Measurements from ENCODE around the gene SLC1A5. TPM values are rescaled to one million over a fixed set of nuclear protein-coding genes. Genes with fewer than 3 reads are reported as not detected.

The SLC1A5 gene
- total RNA-seq, 2 experiments from 2014 or later: 145 to 161 TPM

DNA sequence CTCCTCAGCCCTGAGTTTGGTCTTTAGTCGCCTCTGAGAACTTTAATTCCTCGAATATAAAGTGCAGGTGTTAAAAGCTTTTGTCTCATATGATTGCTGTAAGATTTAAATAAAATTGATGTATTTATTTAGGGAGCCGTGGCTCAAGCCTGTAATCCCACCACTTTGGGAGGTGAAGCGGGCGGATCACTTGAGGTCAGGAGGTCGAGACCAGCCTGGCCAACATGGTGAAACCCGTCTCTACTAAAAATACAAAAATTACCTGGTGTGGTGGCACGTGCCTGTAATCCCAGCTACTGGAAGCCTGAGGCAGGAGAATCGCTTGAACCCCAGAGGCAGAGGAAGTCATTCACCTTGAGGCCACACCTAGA, 559 bp upstream of the SLC1A5 start:
- H3K4me2 ChIP-seq (ENCODE audit: low read length): peak overlapping the region; percentile 31; the same call in 1 of the 2 replicates
- H4K20me1 ChIP-seq (ENCODE audit: insufficient read depth, low read length): peaks cover 5% of the 10 kb centered on the region; the same call in 1 of the 2 replicates
- ChIA-PET CTCF (ENCODE audit: unreplicated experiment) (interaction anchor here (0.5 to 0.8 kb wide), 2 partner anchors 41 to 57 kb away, joined by 3 to 7 read pairs; no protein-coding TSS in a partner anchor), POLR2A (interaction anchor here (1.2 kb wide), 1 partner anchor 31 kb away, joined by 5 read pairs; no protein-coding TSS in a partner anchor)
- BruUV-seq (replicated peaks): no TSS peak
- H3K36me3 ChIP-seq (ENCODE audit: insufficient read depth, low read length): peaks cover 41% of the 10 kb centered on the region
- H3K4me3 ChIP-seq (ENCODE audit: low read depth, low read length, poor library complexity, severe bottlenecking): no peak overlapping the region
- H3K4me1 ChIP-seq (ENCODE audit: insufficient read depth, low read length, poor library complexity, severe bottlenecking): peaks cover 13% of the 10 kb centered on the region
- no peak for DNase-seq (ENCODE audit: low spot score)
- peaks cover 44% of the 10 kb centered on the region for H3K79me2 ChIP-seq (ENCODE audit: insufficient read depth, low read depth, low read length)
- intact Hi-C loops (cut with micrococcal nuclease; ENCODE audit: unreplicated experiment): loop anchor here (5.0 kb wide), 1 partner anchor 72 kb away; the partner anchor contains the start of gene PRKD2
- H2AFZ ChIP-seq (ENCODE audit: low read length): peak overlapping the region; percentile 68; the same call in 1 of the 2 replicates
- H3K27ac ChIP-seq (ENCODE audit: low read depth, low read length, poor library complexity, severe bottlenecking): peak overlapping the region; percentile 14
- H3K9me2 ChIP-seq (ENCODE audit: insufficient read depth, low read length): no peaks in the 10 kb centered on the region
- no peak for TF ChIP-seq EZH2phosphoT487 (IDR thresholded peaks at IDR 0.05; ENCODE audit: borderline replicate concordance, low read depth, low read length)
- TF ChIP-seq, protein P1, sequence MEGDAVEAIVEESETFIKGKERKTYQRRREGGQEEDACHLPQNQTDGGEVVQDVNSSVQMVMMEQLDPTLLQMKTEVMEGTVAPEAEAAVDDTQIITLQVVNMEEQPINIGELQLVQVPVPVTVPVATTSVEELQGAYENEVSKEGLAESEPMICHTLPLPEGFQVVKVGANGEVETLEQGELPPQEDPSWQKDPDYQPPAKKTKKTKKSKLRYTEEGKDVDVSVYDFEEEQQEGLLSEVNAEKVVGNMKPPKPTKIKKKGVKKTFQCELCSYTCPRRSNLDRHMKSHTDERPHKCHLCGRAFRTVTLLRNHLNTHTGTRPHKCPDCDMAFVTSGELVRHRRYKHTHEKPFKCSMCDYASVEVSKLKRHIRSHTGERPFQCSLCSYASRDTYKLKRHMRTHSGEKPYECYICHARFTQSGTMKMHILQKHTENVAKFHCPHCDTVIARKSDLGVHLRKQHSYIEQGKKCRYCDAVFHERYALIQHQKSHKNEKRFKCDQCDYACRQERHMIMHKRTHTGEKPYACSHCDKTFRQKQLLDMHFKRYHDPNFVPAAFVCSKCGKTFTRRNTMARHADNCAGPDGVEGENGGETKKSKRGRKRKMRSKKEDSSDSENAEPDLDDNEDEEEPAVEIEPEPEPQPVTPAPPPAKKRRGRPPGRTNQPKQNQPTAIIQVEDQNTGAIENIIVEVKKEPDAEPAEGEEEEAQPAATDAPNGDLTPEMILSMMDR (conservative IDR thresholded peaks at IDR 0.05; ENCODE audit: low read length): no peak
- no peaks in the 10 kb centered on the region for H3K9me3 ChIP-seq (ENCODE audit: low read length)

DNA sequence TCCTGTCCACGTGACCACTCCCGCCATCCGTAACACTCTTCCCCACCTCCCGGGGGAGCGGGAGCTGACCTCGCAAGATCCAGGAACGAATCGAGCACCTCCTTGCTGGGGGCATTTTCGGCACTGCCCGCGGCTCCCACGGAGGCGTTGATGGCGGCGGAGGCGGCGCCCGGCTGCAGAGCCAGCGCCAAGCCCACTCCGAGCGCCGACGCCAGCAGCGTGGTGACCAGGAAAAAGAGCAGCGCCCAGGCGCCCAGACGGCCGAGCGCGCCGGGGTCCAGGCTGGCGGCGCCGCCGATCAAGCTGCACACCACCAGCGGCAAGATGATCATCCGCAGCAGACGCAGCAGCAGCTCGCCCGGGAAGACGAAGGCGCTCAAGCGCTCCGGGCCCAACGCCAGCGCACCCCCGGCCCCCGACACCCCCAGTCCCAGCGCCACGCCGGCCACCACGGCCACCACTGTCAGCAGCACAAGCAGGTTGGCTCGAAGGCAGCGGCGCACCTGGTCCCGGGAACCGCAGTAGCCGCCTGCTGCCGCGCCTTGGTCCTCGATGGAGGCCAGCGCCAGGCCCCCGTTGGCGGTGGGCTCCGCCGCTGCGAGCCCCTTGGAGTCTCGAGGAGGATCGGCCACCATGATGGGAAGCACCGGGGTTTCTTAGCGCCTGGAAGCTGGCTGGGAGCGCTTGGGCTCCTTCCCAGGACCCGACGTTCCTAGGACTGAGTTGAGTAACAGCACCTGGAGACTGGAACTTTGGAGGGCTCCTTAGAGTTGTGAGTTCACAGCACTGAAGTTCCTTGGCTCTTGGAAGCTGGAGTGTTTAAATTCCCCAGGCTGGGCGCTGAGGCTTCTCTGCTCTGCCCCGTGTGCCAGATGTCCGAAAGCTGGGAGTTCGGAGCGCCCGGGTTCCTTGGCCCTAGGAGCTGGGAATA, 798 bp downstream of the SLC1A5 start:
- ChIA-PET POLR2A (interaction anchor here (0.7 to 1.1 kb wide), 3 partner anchors 10 to 65 kb away, joined by 3 read pairs; no protein-coding TSS in a partner anchor), CTCF (ENCODE audit: unreplicated experiment) (no interaction called here)
- Histone ChIP-seq H3K4me3 (ENCODE audit: low read depth, low read length, poor library complexity, severe bottlenecking) (peak overlapping the region; percentile 87), H3K27ac (ENCODE audit: low read depth, low read length, poor library complexity, severe bottlenecking) (peak overlapping the region; percentile 90), H3K4me1 (ENCODE audit: insufficient read depth, low read length, poor library complexity, severe bottlenecking) (peaks cover 24% of the 10 kb centered on the region), H3K4me2 (ENCODE audit: low read length) (peak overlapping the region; percentile 74), H2AFZ (ENCODE audit: low read length) (no peak overlapping the region), H3K79me2 (ENCODE audit: insufficient read depth, low read depth, low read length) (peaks cover 58% of the 10 kb centered on the region), H3K9me2 (ENCODE audit: insufficient read depth, low read length) (no peaks in the 10 kb centered on the region), H4K20me1 (ENCODE audit: insufficient read depth, low read length) (peaks cover 11% of the 10 kb centered on the region; the same call in 1 of the 2 replicates), H3K9me3 (ENCODE audit: low read length) (no peaks in the 10 kb centered on the region), H3K36me3 (ENCODE audit: insufficient read depth, low read length) (peaks cover 54% of the 10 kb centered on the region)
- peak; percentile 56 for DNase-seq (ENCODE audit: low spot score)
- BruUV-seq (replicated peaks): TSS peak; percentile 83
- TF ChIP-seq EZH2phosphoT487 (IDR thresholded peaks at IDR 0.05; ENCODE audit: borderline replicate concordance, low read depth, low read length): no peak
- TF ChIP-seq, protein P1 (conservative IDR thresholded peaks at IDR 0.05; ENCODE audit: low read length): no peak
- intact Hi-C loops (cut with micrococcal nuclease; ENCODE audit: unreplicated experiment): loop anchor here (2.0 to 5.0 kb wide), 2 partner anchors 37 to 70 kb away; partner anchors contain the start of gene PRKD2
